ENCODE measurements around the gene HMBS. TPM values are rescaled to one million over a fixed set of nuclear protein-coding genes. Genes with fewer than 3 reads are reported as not detected.

Gene HMBS
- polyA plus RNA-seq, 4 donors = 18.4 to 45.3 (median 20.5) TPM

DNA sequence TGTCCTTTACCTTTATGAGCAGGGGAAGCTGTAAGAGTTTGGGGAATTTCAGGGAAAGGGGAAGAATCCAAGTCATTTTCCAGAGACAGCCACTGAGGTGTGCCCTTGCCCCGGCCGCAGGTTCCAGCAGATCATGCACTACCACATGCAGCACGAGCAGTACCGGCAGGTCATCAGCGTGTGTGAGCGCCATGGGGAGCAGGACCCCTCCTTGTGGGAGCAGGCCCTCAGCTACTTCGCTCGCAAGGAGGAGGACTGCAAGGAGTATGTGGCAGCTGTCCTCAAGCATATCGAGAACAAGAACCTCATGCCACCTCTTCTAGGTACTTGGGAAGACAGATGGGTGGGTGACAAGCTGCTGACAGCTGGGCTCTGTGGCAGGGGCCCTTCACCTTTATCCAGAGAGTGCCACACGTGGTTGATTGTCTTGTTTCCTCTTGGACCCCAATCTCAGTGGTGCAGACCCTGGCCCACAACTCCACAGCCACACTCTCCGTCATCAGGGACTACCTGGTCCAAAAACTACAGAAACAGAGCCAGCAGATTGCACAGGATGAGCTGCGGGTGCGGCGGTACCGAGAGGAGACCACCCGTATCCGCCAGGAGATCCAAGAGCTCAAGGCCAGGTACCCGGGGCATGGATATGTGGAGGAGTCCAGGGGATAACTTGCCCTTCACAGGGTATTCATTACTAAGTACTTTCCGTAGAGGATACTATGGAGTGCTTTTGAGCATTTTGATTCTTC lies 5.8 kb upstream of the HMBS start:
- H3K4me1 ChIP-seq (ENCODE audit: control insufficient read depth in 3 of 3, insufficient read depth in 2 of 3, low read depth in 1 of 3, low read length in 2 of 3) = peaks cover 0 to 52% (median 13%) of the 10 kb centered on the region in 3 donors
- 93 to 94% (median 94%) methylated on average over 19 of the region's 19 CpGs for WGBS, 3 donors
- H3K4me3 ChIP-seq (ENCODE audit: low read depth in 1 of 3, low read length in 3 of 3) = no peak overlapping the region
- H3K27ac ChIP-seq (ENCODE audit: low read depth in 1 of 3, low read length in 2 of 3) = peak overlapping the region in 2 of 3 donors; percentile 79 to 81
- no peaks in the 10 kb centered on the region for H3K9me3 ChIP-seq (ENCODE audit: control insufficient read depth in 2 of 2, insufficient read depth in 1 of 2, low read depth in 1 of 2, low read length in 1 of 2)
- no peaks in the 10 kb centered on the region for H3K27me3 ChIP-seq (ENCODE audit: control insufficient read depth in 3 of 3, insufficient read depth in 3 of 3, low read length in 3 of 3)
- FAIRE-seq (no peak), DNase-seq (no peak)
- peaks cover 17 to 89% (median 23%) of the 10 kb centered on the region in 3 donors for H3K36me3 ChIP-seq (ENCODE audit: control insufficient read depth in 3 of 3, insufficient read depth in 2 of 3, low read depth in 1 of 3, low read length in 3 of 3)

DNA sequence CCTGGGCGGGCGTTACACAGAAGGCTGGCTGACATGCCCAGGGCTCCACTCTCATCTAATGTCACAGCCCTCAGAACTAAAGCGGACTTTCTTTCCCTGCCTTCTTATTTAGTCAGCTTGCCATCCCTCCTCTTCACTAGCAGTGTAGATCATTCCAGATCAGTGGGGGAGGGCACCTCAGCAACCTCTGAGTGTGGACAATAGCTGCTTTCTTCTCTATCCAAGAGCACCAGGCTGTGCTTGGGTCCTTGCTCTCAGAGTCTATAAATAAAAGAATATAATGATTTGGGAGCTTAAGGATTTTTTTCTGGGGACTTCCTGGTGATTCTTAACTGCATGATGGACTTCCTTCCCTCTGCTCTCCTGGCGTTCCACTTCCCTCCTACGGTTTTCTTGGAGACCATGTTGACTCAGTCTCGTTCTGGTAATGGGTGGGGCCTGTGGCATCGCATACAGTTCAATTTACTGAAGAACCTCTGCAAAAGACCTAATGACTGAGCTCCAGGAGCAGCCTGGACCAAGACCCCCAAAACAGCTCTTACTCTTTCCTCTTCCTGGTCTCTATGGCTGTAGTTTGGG lies 2.9 kb upstream of the HMBS start:
- no peak for FAIRE-seq
- no peaks in the 10 kb centered on the region for H3K9me3 ChIP-seq (ENCODE audit: control insufficient read depth in 2 of 2, insufficient read depth in 1 of 2, low read depth in 1 of 2, low read length in 1 of 2)
- H3K27ac ChIP-seq (ENCODE audit: low read depth in 1 of 3, low read length in 2 of 3) = peak overlapping the region; percentile 24 to 69 (median 60)
- 59 to 71% (median 70%) methylated on average over 7 of the region's 7 CpGs for WGBS, 3 donors
- H3K4me1 ChIP-seq (ENCODE audit: control insufficient read depth in 3 of 3, insufficient read depth in 2 of 3, low read depth in 1 of 3, low read length in 2 of 3) = peaks cover 3 to 60% (median 12%) of the 10 kb centered on the region in 3 donors
- H3K27me3 ChIP-seq (ENCODE audit: control insufficient read depth in 3 of 3, insufficient read depth in 3 of 3, low read length in 3 of 3) = no peaks in the 10 kb centered on the region
- no peak for DNase-seq
- no peak overlapping the region for H3K4me3 ChIP-seq (ENCODE audit: low read depth in 1 of 3, low read length in 3 of 3)
- H3K36me3 ChIP-seq (ENCODE audit: control insufficient read depth in 3 of 3, insufficient read depth in 2 of 3, low read depth in 1 of 3, low read length in 3 of 3) = peaks cover 15 to 68% (median 19%) of the 10 kb centered on the region in 3 donors

DNA sequence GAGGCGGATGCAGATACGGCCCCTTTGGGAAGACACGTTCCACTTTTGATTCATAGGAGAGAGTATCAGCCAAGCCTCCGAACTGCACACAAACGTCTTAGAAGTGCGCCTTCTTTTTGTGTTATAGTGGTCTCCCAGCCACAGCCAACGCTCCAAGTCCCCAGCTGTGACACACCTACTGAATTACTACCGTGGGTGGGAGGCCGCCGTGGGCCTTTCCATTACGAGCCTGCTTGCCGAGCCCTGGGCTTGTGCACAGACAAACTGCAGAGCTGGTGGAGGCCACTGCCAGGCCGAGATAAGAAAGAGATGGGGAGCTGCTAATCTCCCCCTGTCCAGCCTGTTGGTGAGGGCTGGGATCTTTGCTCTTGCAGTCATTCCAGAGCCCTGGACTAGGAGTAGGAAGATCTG lies 761 bp downstream of the HMBS start:
- DNase-seq (no peak), FAIRE-seq (no peak)
- Histone ChIP-seq H3K27me3 (ENCODE audit: control insufficient read depth in 3 of 3, insufficient read depth in 3 of 3, low read length in 3 of 3) (no peaks in the 10 kb centered on the region), H3K9me3 (ENCODE audit: control insufficient read depth in 2 of 2, insufficient read depth in 1 of 2, low read depth in 1 of 2, low read length in 1 of 2) (no peaks in the 10 kb centered on the region), H3K4me3 (ENCODE audit: low read depth in 1 of 3, low read length in 3 of 3) (peak overlapping the region; percentile 60 to 73 (median 70)), H3K36me3 (ENCODE audit: control insufficient read depth in 3 of 3, insufficient read depth in 2 of 3, low read depth in 1 of 3, low read length in 3 of 3) (peaks cover 5 to 56% (median 13%) of the 10 kb centered on the region in 3 donors), H3K27ac (ENCODE audit: low read depth in 1 of 3, low read length in 2 of 3) (peak overlapping the region; percentile 37 to 92 (median 91)), H3K4me1 (ENCODE audit: control insufficient read depth in 3 of 3, insufficient read depth in 2 of 3, low read depth in 1 of 3, low read length in 2 of 3) (peaks cover 3 to 33% (median 3%) of the 10 kb centered on the region in 3 donors)
- WGBS, 3 donors = 1% methylated on average over 13 of the region's 13 CpGs

DNA sequence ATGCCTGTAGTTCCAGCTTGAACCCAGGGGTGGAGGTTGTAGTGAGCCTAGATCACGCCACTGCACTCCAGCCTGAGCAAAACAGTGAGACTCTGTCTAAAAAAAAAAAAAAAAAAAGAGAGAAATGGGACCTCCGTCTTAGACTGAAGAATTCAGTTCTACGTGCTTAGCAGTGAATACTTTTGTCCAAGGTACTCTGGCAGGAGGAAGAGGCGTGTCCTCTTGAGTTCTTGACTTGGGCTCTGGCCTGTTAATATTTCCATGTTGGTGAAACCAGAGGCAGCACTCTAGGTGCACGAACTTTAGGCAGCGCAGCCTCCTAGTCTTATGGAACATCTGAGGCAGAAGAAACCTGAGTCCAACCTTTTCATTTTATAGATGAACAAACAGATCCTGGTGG lies 2.4 kb downstream of the HMBS start:
- FAIRE-seq (no peak), DNase-seq (no peak)
- Histone ChIP-seq H3K4me1 (ENCODE audit: control insufficient read depth in 3 of 3, insufficient read depth in 2 of 3, low read depth in 1 of 3, low read length in 2 of 3) (peaks cover 0 to 23% (median 3%) of the 10 kb centered on the region in 3 donors), H3K27me3 (ENCODE audit: control insufficient read depth in 3 of 3, insufficient read depth in 3 of 3, low read length in 3 of 3) (no peaks in the 10 kb centered on the region), H3K27ac (ENCODE audit: low read depth in 1 of 3, low read length in 2 of 3) (no peak overlapping the region), H3K36me3 (ENCODE audit: control insufficient read depth in 3 of 3, insufficient read depth in 2 of 3, low read depth in 1 of 3, low read length in 3 of 3) (peaks cover 0 to 48% (median 3%) of the 10 kb centered on the region in 3 donors), H3K4me3 (ENCODE audit: low read depth in 1 of 3, low read length in 3 of 3) (no peak overlapping the region), H3K9me3 (ENCODE audit: control insufficient read depth in 2 of 2, insufficient read depth in 1 of 2, low read depth in 1 of 2, low read length in 1 of 2) (no peaks in the 10 kb centered on the region)
- WGBS, 3 donors = 75 to 87% (median 84%) methylated on average over 6 of the region's 6 CpGs

DNA sequence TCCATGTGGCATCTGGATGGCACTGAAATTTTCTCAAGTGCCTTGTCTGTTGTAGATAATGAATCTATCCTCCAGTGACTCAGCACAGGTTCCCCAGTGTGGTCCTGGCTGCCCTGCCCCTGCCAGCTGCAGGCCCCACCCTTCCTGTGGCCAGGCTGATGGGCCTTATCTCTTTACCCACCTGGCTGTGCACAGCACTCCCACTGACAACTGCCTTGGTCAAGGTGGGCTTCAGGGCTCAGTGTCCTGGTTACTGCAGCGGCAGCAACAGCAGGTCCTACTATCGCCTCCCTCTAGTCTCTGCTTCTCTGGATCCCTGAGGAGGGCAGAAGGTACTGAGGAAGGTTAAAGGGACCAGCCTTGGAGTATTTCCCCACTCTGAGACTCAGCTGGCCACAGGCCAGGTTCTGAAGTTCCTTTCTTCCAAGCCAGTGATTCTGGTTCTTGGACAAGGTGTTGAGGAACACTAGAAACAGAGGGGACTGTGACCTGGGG lies 3.1 kb downstream of the HMBS start:
- Histone ChIP-seq H3K27me3 (ENCODE audit: control insufficient read depth in 3 of 3, insufficient read depth in 3 of 3, low read length in 3 of 3) (no peaks in the 10 kb centered on the region), H3K27ac (ENCODE audit: low read depth in 1 of 3, low read length in 2 of 3) (no peak overlapping the region), H3K36me3 (ENCODE audit: control insufficient read depth in 3 of 3, insufficient read depth in 2 of 3, low read depth in 1 of 3, low read length in 3 of 3) (peaks cover 0 to 50% (median 3%) of the 10 kb centered on the region in 3 donors), H3K4me1 (ENCODE audit: control insufficient read depth in 3 of 3, insufficient read depth in 2 of 3, low read depth in 1 of 3, low read length in 2 of 3) (peaks cover 0 to 29% (median 3%) of the 10 kb centered on the region in 3 donors), H3K9me3 (ENCODE audit: control insufficient read depth in 2 of 2, insufficient read depth in 1 of 2, low read depth in 1 of 2, low read length in 1 of 2) (no peaks in the 10 kb centered on the region), H3K4me3 (ENCODE audit: low read depth in 1 of 3, low read length in 3 of 3) (no peak overlapping the region)
- FAIRE-seq (no peak), DNase-seq (no peak)
- WGBS, 3 donors = 90 to 93% (median 92%) methylated on average over 2 of the region's 2 CpGs

DNA sequence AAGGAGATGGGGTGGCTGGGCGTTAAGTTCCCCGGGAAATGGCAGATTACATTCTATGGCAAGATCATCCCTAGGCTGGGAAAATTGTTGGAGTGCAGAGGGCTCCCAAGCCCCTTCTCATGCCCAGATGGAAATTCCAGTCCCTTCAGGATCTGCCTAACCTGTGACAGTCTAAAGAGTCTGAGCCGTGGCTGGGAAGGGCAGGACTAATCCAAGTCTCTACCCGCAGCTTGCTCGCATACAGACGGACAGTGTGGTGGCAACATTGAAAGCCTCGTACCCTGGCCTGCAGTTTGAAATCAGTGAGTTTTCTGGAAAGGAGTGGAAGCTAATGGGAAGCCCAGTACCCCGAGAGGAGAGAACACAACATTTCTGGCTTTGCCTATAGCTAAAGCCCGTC lies 3.7 kb downstream of the HMBS start:
- whole genome bisulfite sequencing, 3 donors = 95 to 97% (median 97%) methylated on average over 9 of the region's 9 CpGs
- no peak for DNase-seq
- FAIRE-seq = no peak

DNA sequence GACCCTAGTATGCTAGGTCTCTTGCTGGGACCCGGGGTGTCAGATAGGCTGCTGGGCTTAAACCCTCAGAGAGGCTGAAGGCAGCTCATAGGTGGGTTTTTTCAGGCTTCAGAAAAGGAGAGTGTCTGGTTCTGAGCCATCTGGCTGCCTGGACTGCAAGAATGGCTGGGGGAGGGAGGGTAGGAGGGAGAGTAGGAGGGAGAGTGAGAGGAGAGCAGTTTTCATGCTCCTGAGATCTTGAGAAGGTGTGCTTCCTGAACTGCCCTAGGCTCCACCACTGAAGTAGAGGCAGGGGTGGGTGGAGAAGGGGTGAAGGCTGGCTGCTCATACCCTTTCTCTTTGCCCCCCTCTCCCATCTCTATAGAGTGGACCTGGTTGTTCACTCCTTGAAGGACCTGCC lies 4.6 kb downstream of the HMBS start:
- H3K27me3 ChIP-seq (ENCODE audit: control insufficient read depth in 3 of 3, insufficient read depth in 3 of 3, low read length in 3 of 3) = no peaks in the 10 kb centered on the region
- DNase-seq = no peak
- no peak for FAIRE-seq
- H3K4me1 ChIP-seq (ENCODE audit: control insufficient read depth in 3 of 3, insufficient read depth in 2 of 3, low read depth in 1 of 3, low read length in 2 of 3) = peaks cover 2 to 35% (median 4%) of the 10 kb centered on the region in 3 donors
- H3K4me3 ChIP-seq (ENCODE audit: low read depth in 1 of 3, low read length in 3 of 3) = no peak overlapping the region
- H3K27ac ChIP-seq (ENCODE audit: low read depth in 1 of 3, low read length in 2 of 3) = no peak overlapping the region
- H3K9me3 ChIP-seq (ENCODE audit: control insufficient read depth in 2 of 2, insufficient read depth in 1 of 2, low read depth in 1 of 2, low read length in 1 of 2) = no peaks in the 10 kb centered on the region
- H3K36me3 ChIP-seq (ENCODE audit: control insufficient read depth in 3 of 3, insufficient read depth in 2 of 3, low read depth in 1 of 3, low read length in 3 of 3) = peaks cover 0 to 51% (median 3%) of the 10 kb centered on the region in 3 donors
- WGBS, 3 donors = 77 to 100% (median 100%) methylated on average over 1 of the region's 1 CpG

More for the DNA sequence above, 3.7 kb downstream of the HMBS start:
- H3K4me1 ChIP-seq (ENCODE audit: control insufficient read depth in 3 of 3, insufficient read depth in 2 of 3, low read depth in 1 of 3, low read length in 2 of 3) = peaks cover 2 to 35% (median 3%) of the 10 kb centered on the region in 3 donors
- no peak overlapping the region for H3K27ac ChIP-seq (ENCODE audit: low read depth in 1 of 3, low read length in 2 of 3)
- H3K4me3 ChIP-seq (ENCODE audit: low read depth in 1 of 3, low read length in 3 of 3) = no peak overlapping the region
- H3K27me3 ChIP-seq (ENCODE audit: control insufficient read depth in 3 of 3, insufficient read depth in 3 of 3, low read length in 3 of 3) = no peaks in the 10 kb centered on the region
- peaks cover 0 to 53% (median 3%) of the 10 kb centered on the region in 3 donors for H3K36me3 ChIP-seq (ENCODE audit: control insufficient read depth in 3 of 3, insufficient read depth in 2 of 3, low read depth in 1 of 3, low read length in 3 of 3)
- no peaks in the 10 kb centered on the region for H3K9me3 ChIP-seq (ENCODE audit: control insufficient read depth in 2 of 2, insufficient read depth in 1 of 2, low read depth in 1 of 2, low read length in 1 of 2)

DNA sequence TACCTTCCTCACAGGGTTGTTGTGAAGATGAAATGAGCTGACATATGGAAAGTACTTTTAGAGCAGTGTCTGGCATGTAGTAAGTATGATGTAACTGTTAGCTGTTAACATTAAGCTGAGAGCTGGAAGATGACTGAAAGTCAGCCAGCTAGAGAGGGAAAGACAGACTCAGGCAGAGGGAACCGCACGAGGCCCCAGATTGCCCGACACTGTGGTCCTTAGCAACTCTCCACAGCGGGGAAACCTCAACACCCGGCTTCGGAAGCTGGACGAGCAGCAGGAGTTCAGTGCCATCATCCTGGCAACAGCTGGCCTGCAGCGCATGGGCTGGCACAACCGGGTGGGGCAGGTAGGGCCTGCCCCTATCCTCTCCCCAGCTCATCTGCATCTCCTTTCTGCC lies 6.5 kb downstream of the HMBS start:
- no peaks in the 10 kb centered on the region for H3K9me3 ChIP-seq (ENCODE audit: control insufficient read depth in 2 of 2, insufficient read depth in 1 of 2, low read depth in 1 of 2, low read length in 1 of 2)
- H3K4me1 ChIP-seq (ENCODE audit: control insufficient read depth in 3 of 3, insufficient read depth in 2 of 3, low read depth in 1 of 3, low read length in 2 of 3) = peaks cover 2 to 29% (median 2%) of the 10 kb centered on the region in 3 donors
- no peak overlapping the region for H3K27ac ChIP-seq (ENCODE audit: low read depth in 1 of 3, low read length in 2 of 3)
- H3K4me3 ChIP-seq (ENCODE audit: low read depth in 1 of 3, low read length in 3 of 3) = no peak overlapping the region
- no peak for DNase-seq
- 76 to 82% (median 81%) methylated on average over 9 of the region's 9 CpGs for WGBS, 3 donors
- no peak for FAIRE-seq
- H3K27me3 ChIP-seq (ENCODE audit: control insufficient read depth in 3 of 3, insufficient read depth in 3 of 3, low read length in 3 of 3) = no peaks in the 10 kb centered on the region
- H3K36me3 ChIP-seq (ENCODE audit: control insufficient read depth in 3 of 3, insufficient read depth in 2 of 3, low read depth in 1 of 3, low read length in 3 of 3) = peaks cover 0 to 50% (median 3%) of the 10 kb centered on the region in 3 donors
